H9 (cell line): ENCODE data around the gene TMEM184B. TPM values are rescaled to one million over a fixed set of nuclear protein-coding genes. Genes with fewer than 3 reads are reported as not detected.

Source experiments
- DNase-seq: peaks from one replicate; pipeline ENCODE4 v3.0.0-alpha.2; 2017
- H2AFZ ChIP-seq: one replicate; pipeline ENCODE4 v1.6.1; 2013; ENCODE audit warnings: mild to moderate bottlenecking, low read length, control low read depth, moderate library complexity
- H2AK5ac ChIP-seq: 2 replicates; pipeline ENCODE4 v1.6.1; 2013; ENCODE audit warnings: low read length, control low read depth, mixed read lengths; ENCODE audit not compliant: insufficient read length
- H2BK120ac ChIP-seq: one replicate; pipeline ENCODE4 v1.6.1; 2013; ENCODE audit warnings: low read depth, mild to moderate bottlenecking, low read length, control low read depth, inconsistent platforms; ENCODE audit not compliant: poor library complexity, severe bottlenecking
- H2BK12ac ChIP-seq: 2 replicates; pipeline ENCODE4 v1.6.1; 2013; ENCODE audit warnings: low read length, control low read depth, mixed read lengths, low read depth; ENCODE audit not compliant: insufficient read length
- H2BK15ac ChIP-seq: 2 replicates; pipeline ENCODE4 v1.6.1; 2013; ENCODE audit warnings: low read depth, low read length, control low read depth
- H2BK20ac ChIP-seq: one replicate; pipeline ENCODE4 v1.6.1; 2013; ENCODE audit warnings: low read depth, mild to moderate bottlenecking, low read length, control low read depth, inconsistent platforms; ENCODE audit not compliant: poor library complexity, severe bottlenecking
- H2BK5ac ChIP-seq: 2 replicates; pipeline ENCODE4 v1.6.1; 2013; ENCODE audit warnings: low read length, control low read depth, mixed read lengths; ENCODE audit not compliant: insufficient read length
- H3K14ac ChIP-seq: 2 replicates; pipeline ENCODE4 v1.6.1; 2013; ENCODE audit warnings: low read length, control low read depth; ENCODE audit not compliant: insufficient read depth
- H3K18ac ChIP-seq: 2 replicates; pipeline ENCODE4 v1.6.1; 2013; ENCODE audit warnings: low read depth, mild to moderate bottlenecking, mixed read lengths, low read length, control low read depth; ENCODE audit not compliant: insufficient read length
- H3K23ac ChIP-seq: 2 replicates; pipeline ENCODE4 v1.6.1; 2013; ENCODE audit warnings: low read length, control low read depth, mixed read lengths, low read depth; ENCODE audit not compliant: insufficient read length
- H3K23me2 ChIP-seq: 2 replicates; pipeline ENCODE4 v1.6.1; 2013; ENCODE audit warnings: low read depth, mild to moderate bottlenecking, mixed read lengths, low read length, control low read depth; ENCODE audit not compliant: insufficient read length, poor library complexity, severe bottlenecking
- H3K27ac ChIP-seq: 2 replicates; pipeline ENCODE4 v1.5.1; 2013; ENCODE audit warnings: low read length, control low read depth, mixed read lengths, low read depth; ENCODE audit not compliant: insufficient read length
- H3K27me3 ChIP-seq: 2 replicates; pipeline ENCODE4 v1.6.1; 2013; ENCODE audit warnings: low read length, control low read depth, inconsistent platforms; ENCODE audit not compliant: insufficient read depth
- H3K4ac ChIP-seq: 2 replicates; pipeline ENCODE4 v1.6.1; 2013; ENCODE audit warnings: low read depth, mild to moderate bottlenecking, control low read depth, inconsistent platforms, low read length, moderate library complexity
- H3K4me1 ChIP-seq: 2 replicates; pipeline ENCODE4 v1.6.1; 2013; ENCODE audit warnings: low read length, control low read depth, inconsistent platforms; ENCODE audit not compliant: insufficient read depth
- H3K4me2 ChIP-seq: 2 replicates; pipeline ENCODE4 v1.6.1; 2013; ENCODE audit warnings: low read length, control low read depth, mixed read lengths; ENCODE audit not compliant: insufficient read length, insufficient read depth
- H3K56ac ChIP-seq: 2 replicates; pipeline ENCODE4 v1.6.1; 2013; ENCODE audit warnings: low read depth, mild to moderate bottlenecking, mixed read lengths, low read length, control low read depth; ENCODE audit not compliant: insufficient read length
- H3K79me1 ChIP-seq: 2 replicates; pipeline ENCODE4 v1.6.1; 2013; ENCODE audit warnings: low read depth, mild to moderate bottlenecking, moderate library complexity, low read length, control low read depth, inconsistent platforms; ENCODE audit not compliant: insufficient read depth, poor library complexity, severe bottlenecking
- H3K79me2 ChIP-seq: 2 replicates; pipeline ENCODE4 v1.6.1; 2013; ENCODE audit warnings: low read length, control low read depth, inconsistent platforms; ENCODE audit not compliant: insufficient read depth
- H3K9ac ChIP-seq: 2 replicates; pipeline ENCODE4 v1.6.1; 2013; ENCODE audit warnings: low read length, control low read depth, mixed read lengths; ENCODE audit not compliant: insufficient read length; ENCODE audit errors: extremely low read depth
- H3K9me3 ChIP-seq: one replicate; pipeline ENCODE4 v1.6.1; 2013; ENCODE audit warnings: low read depth, low read length, inconsistent platforms; ENCODE audit not compliant: control insufficient read depth
- H3T11ph ChIP-seq: one replicate; pipeline ENCODE4 v1.6.1; 2013; ENCODE audit warnings: mild to moderate bottlenecking, low read length, control low read depth, inconsistent platforms
- H4K20me1 ChIP-seq: one replicate; pipeline ENCODE4 v1.6.1; 2013; ENCODE audit not compliant: control insufficient read depth, insufficient read length, insufficient read depth
- H4K5ac ChIP-seq: 2 replicates; pipeline ENCODE4 v1.6.1; 2013; ENCODE audit warnings: low read depth, mild to moderate bottlenecking, mixed read lengths, low read length, control low read depth; ENCODE audit not compliant: insufficient read length
- H4K8ac ChIP-seq: replicated peaks from 2 replicates; pipeline ENCODE4 v1.6.1; 2013; ENCODE audit warnings: low read length, control low read depth, mixed read lengths, low read depth; ENCODE audit not compliant: insufficient read length
- H4K91ac ChIP-seq: 2 replicates; pipeline ENCODE4 v1.6.1; 2013; ENCODE audit warnings: low read depth, mild to moderate bottlenecking, moderate library complexity, mixed read lengths, low read length, control low read depth; ENCODE audit not compliant: insufficient read length
- H3K27ac Mint-ChIP-seq, 3 experiments: 2 replicates in 2 of 3; 3 replicates in 1 of 3; pipeline ENCODE4 v1.8.0; 2020 to 2021; ENCODE audit warnings: mixed read lengths in 3 of 3, mild to moderate bottlenecking in 1 of 3, moderate library complexity in 1 of 3
- H3K27me3 Mint-ChIP-seq: 2 replicates; pipeline ENCODE4 v1.8.0; 2021; ENCODE audit warnings: low read depth, mild to moderate bottlenecking, moderate library complexity, mixed read lengths
- H3K36me3 Mint-ChIP-seq, 3 experiments: 2 replicates in 2 of 3; 3 replicates in 1 of 3; pipeline ENCODE4 v1.8.0; 2020 to 2021; ENCODE audit warnings: low read depth in 3 of 3, mixed read lengths in 3 of 3; ENCODE audit not compliant: insufficient read depth in 1 of 3
- H3K4me1 Mint-ChIP-seq, 2 experiments: 2 replicates each; pipeline ENCODE4 v1.8.0; 2020; ENCODE audit warnings: mixed read lengths in 2 of 2
- H3K4me3 Mint-ChIP-seq, 2 experiments: 2 replicates in 1 of 2; 3 replicates in 1 of 2; pipeline ENCODE4 v1.8.0; 2020 to 2021; ENCODE audit warnings: mild to moderate bottlenecking in 2 of 2, mixed read lengths in 2 of 2, moderate library complexity in 1 of 2
- H3K9me3 Mint-ChIP-seq, 2 experiments: 2 replicates in 1 of 2; 3 replicates in 1 of 2; pipeline ENCODE4 v1.8.0; 2020; ENCODE audit warnings: mild to moderate bottlenecking in 2 of 2, mixed read lengths in 2 of 2, moderate library complexity in 1 of 2
- CTCF ChIP-seq: fragments of 200-600 bp; sonication (generic); conservative IDR thresholded peaks from 3 replicates; pipeline ENCODE4 v1.8.0; 2021; ENCODE audit warnings: antibody characterized with exemption, mild to moderate bottlenecking
- WGBS: extraction: QIAGEN DNeasy Blood & Tissue Kit; methylation state at CpG from one replicate; pipeline ENCODE4 v1.1.7; 2013; ENCODE audit warnings: missing lambda C conversion rate, low lambda C conversion rate, mixed read lengths; ENCODE audit not compliant: insufficient read length; ENCODE audit errors: extremely low coverage; 5-methylcytosine and 5-hydroxymethylcytosine counted together
- total RNA-seq: library from RNA; stranded (reverse); gene quantifications from 2 replicates; pipeline ENCODE4 v1.2.1, GENCODE V29; 2021

Gene TMEM184B
- total RNA-seq, 1 experiment from 2014 or later = 58.5 TPM

- H3K4me3 Mint-ChIP-seq = peak overlapping the region; percentile 52 to 77
Measured at GRCh38 chr22:38214302-38215056, 58.3 kb downstream of the TMEM184B start.

More at GRCh38 chr22:38214302-38215056, 58.3 kb downstream of the TMEM184B start:
- H4K5ac ChIP-seq = no peak overlapping the region
- no peak overlapping the region for H3K27ac ChIP-seq
- H3K27ac Mint-ChIP-seq = no peak overlapping the region
- no peaks in the 10 kb centered on the region for H4K20me1 ChIP-seq
- DNase-seq = peak; percentile 88
- H2BK15ac ChIP-seq = no peak overlapping the region
- peaks cover 28 to 44% of the 10 kb centered on the region in 2 experiments for H3K4me1 Mint-ChIP-seq
- no peak overlapping the region for H2BK120ac ChIP-seq
- H3T11ph ChIP-seq = no peak overlapping the region
- no peaks in the 10 kb centered on the region for H3K79me1 ChIP-seq
- peaks cover 4 to 8% (median 6%) of the 10 kb centered on the region in 3 experiments for H3K36me3 Mint-ChIP-seq
- peaks cover 22% of the 10 kb centered on the region for H3K27me3 Mint-ChIP-seq
- H3K9ac ChIP-seq = no peak overlapping the region
- no CpG with 5 or more reads among the region's 81 CpGs for WGBS
- H2BK12ac ChIP-seq = no peak overlapping the region
- H2AK5ac ChIP-seq = no peak overlapping the region
- H3K4ac ChIP-seq = no peak overlapping the region
- no peak overlapping the region for H4K8ac ChIP-seq
- H3K79me2 ChIP-seq = no peaks in the 10 kb centered on the region
- H3K27me3 ChIP-seq = no peaks in the 10 kb centered on the region; the same call in 1 of the 2 replicates
- peaks cover 4% of the 10 kb centered on the region; the same call in 1 of the 2 replicates for H3K4me1 ChIP-seq
- no peak overlapping the region for H3K23ac ChIP-seq
- TF ChIP-seq CTCF = peak; percentile 35
- H3K9me3 ChIP-seq = no peaks in the 10 kb centered on the region
- H2BK20ac ChIP-seq = no peak overlapping the region
- H4K91ac ChIP-seq = no peak overlapping the region
- no peak overlapping the region for H3K56ac ChIP-seq
- H3K18ac ChIP-seq = no peak overlapping the region
- peaks cover 0 to 2% of the 10 kb centered on the region in 2 experiments; a peak in 1 of 5 replicates for H3K9me3 Mint-ChIP-seq
- H2AFZ ChIP-seq = no peak overlapping the region
- H2BK5ac ChIP-seq = no peak overlapping the region
- H3K4me2 ChIP-seq = peak overlapping the region; percentile 30
- H3K14ac ChIP-seq = no peak overlapping the region; the same call in 1 of the 2 replicates
- H3K23me2 ChIP-seq = peaks cover 3% of the 10 kb centered on the region
